Cardiac fibroblast (primary cell): ENCODE results near the gene GET3.

Source experiments
- DNase-seq, 2 donors: peaks; one replicate each; pipeline versions ENCODE4 v3.0.0 to v3.0.0-alpha.2; 2010; ENCODE audit warnings: low read depth in 2 of 2
- H3K4me3 ChIP-seq, 2 donors: replicated peaks in 1 of 2; 1 replicate in 1 of 2; 2 replicates in 1 of 2; pipeline ENCODE4 v1.5.1; 2011; ENCODE audit warnings: low read depth in 2 of 2, low read length in 2 of 2, mild to moderate bottlenecking in 2 of 2, moderate library complexity in 1 of 2
- CTCF ChIP-seq: IDR thresholded peaks from one replicate; pipeline ENCODE4 v1.5.1; 2011; ENCODE audit warnings: low read depth, mild to moderate bottlenecking, low read length, inconsistent platforms

GET3 gene

GRCh38 chr19:12782174-12782423 lies 44.8 kb downstream of the GET3 start:
- H3K4me3 ChIP-seq, result peak overlapping the region; percentile 6 to 45
- TF ChIP-seq CTCF, result no peak
- no peak for DNase-seq

DNA sequence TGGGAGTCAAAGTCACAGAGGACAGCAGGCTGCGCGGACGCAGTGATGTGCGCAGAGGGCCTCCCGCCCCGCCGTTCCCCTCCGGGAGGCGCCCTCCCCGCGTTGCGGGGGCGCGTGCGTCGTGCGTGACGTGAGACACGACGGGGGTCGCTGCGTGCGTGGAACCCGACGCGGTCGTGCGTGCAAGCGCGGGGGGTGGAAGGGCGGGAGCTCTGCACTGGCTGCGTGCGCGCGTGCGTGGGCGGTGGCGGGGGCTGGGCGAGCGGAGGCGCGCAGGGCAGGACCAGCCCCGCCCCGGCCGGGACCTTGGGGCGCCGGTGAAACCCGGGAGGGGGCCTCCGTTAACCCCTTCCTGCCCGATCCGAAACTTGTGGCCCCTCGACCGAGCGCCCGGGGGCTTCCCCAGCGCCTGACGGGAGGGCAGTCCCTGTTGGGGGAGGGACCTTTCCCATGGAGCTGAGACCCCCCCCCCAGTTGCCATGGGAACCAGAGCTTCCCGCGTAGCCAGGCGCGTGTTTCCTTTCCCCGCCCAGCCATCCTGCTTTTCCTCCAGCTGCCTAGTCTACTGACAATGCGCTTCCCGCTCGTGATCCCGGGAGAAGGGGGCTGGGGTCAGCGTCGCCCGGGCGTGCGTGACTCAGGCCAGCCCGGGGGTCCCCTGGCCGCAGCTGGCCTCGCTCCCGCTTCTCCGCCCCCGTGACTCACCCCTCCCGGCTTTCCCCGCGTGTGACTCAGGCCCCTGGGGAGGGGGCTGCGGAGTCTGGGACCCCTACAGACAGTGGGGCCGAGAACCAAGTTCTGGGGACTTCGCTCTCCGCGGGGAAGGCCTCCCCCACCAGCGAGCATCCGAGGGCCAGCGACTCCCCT lies 45.4 kb downstream of the GET3 start:
- peak; percentile 79 to 96 for DNase-seq
- peak overlapping the region; percentile 43 to 45 for H3K4me3 ChIP-seq

DNA sequence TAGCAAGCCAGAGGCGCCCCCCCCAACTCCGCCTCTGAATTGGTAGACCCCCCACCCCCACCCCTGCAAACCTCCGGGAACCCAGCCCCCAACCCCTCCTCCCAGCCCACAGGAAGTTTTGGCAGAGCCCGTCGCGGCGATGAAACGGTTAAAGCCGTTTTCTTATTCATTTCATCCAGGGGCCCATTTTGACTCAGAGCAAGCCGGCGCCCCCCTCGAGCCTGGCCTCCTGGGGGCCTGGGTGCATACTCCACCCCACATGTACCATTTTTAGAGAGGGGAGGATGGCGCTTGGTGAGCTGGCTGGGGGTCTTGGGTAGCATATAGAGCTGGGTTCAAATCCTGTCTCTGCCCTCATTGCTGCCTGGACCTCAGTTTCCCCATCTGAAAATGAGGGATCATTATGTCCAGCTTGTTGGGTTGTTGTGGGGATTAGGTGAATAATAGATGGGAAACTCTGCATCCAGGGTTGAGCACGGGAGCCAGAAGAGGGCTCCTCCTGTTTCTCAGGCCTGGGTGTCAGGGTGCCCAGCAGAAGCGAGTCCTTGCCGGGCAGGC lies 46.1 kb downstream of the GET3 start:
- no peak for DNase-seq
- H3K4me3 ChIP-seq, result peak overlapping the region; percentile 43 to 45
- TF ChIP-seq CTCF, result no peak

More for the DNA sequence above, 45.4 kb downstream of the GET3 start:
- no peak for TF ChIP-seq CTCF

DNA sequence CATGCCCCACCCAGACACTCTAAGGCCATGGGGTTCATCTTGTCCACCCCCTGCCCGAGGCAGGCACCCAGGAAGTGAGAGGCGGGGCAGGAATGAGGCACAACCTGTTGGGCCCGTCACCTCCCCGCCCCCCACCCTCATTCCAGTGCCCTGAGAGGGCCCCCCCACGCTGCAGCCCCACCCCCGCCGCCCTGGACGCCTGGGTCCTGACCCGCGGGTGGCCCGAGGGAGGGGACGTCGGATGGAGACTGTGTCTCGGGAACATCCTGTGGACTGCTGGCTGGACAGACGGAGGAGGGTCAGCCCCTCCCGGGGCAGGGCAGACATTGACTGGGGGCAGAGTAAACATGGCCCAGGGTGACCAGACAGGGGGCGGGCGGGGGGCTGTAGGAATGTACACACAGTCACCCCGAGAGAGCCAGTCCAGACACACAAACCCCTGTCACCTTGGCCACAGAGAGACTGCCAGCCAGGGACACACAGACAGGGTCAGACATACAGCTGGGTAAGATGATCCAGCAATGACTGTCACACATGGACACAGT lies 46.6 kb downstream of the GET3 start:
- TF ChIP-seq CTCF, result no peak
- H3K4me3 ChIP-seq, result no peak overlapping the region
- peak in 1 of 2 donors; percentile 27 for DNase-seq

GRCh38 chr19:12784394-12784870 lies 47.1 kb downstream of the GET3 start:
- no peak overlapping the region for H3K4me3 ChIP-seq
- TF ChIP-seq CTCF, result no peak
- DNase-seq, result no peak

- peak in 1 of 2 donors; percentile 34 for DNase-seq
Observed at GRCh38 chr19:12784871-12785430, 47.7 kb downstream of the GET3 start.

More at GRCh38 chr19:12784871-12785430, 47.7 kb downstream of the GET3 start:
- H3K4me3 ChIP-seq, result no peak overlapping the region
- no peak for TF ChIP-seq CTCF
